Germinal center (tissue), 1 donor: ENCODE data around the gene LCN12.

Source experiments
- DNase-seq: peaks from one replicate; pipeline ENCODE4 v3.0.0; 2012; ENCODE audit warnings: mixed read lengths, low spot score

LCN12 gene

DNA sequence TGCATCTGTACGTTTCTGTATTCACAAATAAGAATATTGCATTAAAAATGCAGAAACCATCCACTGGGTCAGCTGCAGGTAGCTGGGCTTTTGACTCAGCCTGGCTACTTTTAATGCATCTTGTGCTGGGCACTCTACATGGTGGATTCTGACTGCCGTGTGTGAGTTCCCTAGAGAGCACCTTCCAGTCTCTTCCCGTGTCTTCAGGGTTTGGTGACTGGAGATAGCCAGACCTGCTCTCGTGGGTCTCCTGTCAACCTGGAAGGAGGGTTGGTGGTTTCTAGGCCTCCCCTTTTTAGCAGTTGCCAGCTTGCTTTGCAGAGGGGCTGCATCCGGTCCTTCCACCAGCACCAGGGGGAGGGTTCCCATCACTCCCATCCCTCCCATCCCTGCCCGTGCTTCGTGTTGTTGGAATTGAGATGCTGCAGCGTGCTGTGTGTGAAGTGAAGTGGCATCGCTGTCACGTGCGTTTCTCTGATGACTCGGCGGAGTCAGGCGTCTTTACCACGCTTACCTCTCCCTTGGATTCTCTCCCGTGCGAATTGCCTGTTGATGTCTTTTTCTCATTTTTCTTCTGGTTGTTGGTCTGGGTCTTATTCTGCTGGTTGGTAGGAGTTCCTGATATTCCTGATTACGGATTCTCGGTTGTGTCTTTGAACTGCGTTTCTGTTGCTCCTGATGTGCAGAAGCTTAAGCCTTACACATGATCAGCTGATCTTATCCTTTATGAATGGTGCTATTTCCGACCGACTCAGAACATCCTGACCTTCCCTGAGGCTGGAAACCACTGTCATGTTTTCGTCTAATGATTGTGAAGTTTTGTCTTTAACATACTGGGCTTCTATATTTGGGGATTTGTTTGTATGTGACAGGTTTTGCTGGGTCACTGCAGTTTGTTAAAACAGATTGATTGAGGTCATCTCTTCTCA, 24.5 kb upstream of the LCN12 start:
- DNase-seq, result no peak

DNA sequence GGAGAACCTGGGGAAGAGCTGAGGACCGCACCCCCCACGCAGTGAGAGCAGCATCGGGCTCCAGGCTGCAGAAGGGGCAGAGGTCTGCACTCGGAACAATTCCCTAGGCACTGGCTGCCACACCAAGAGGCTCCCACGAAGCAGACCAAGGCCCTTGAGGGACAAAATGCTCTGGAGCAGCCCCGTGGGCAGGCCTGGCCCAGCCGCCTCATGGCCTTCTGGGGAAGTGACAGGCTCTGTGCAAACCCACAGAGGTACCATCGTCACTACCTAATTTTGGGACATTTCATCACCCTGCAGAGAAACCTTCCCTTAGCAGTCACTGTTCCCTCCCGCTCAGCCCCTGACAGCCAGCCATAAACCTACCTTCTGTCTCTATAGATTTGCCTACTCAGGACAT, 23.5 kb upstream of the LCN12 start:
- DNase-seq, result no peak

DNA sequence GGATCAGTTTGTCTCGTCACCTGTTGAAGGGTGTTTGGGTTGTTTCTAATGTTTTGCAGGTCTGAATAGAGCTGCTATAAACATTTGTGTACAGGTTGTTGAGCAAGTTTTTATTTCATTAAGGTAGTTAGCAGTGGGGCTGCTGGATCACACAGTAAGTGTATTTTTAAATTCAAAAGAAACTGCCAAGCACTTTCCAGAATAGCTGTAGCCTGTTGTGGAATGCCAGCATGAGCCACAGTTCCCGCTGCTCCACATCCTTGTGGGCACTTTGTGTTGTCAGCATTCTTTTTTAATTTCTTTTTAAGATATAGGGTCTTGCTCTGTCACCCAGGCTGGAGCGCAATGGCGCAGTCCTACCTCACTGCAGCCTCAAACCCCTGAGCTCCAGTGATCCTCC, 22.1 kb upstream of the LCN12 start:
- DNase-seq, result no peak

DNA sequence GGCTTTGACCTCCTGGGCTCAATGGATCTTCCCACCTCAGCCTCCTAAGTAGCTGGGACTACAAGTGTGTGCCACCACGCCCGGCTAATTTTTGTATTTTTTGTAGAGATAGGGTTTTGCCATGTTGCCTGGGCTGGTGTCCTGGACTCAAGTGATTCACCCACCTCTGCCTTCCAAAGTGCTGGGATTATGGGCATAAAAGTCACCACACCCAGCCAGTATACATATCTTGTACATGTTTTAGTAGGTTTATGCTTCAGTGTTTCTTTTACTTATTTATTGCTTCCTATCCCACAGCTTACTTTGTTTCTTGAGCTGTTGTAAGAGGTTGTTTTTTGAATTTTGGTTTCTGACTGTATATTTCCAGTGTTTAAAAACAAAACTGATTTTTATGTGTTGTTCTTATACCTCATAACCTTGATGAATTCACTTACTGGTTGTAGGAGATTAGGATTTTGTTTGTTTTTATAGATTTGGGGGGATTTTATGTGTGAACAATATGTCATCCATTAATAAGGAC, 20.4 kb upstream of the LCN12 start:
- DNase-seq, result no peak

DNA sequence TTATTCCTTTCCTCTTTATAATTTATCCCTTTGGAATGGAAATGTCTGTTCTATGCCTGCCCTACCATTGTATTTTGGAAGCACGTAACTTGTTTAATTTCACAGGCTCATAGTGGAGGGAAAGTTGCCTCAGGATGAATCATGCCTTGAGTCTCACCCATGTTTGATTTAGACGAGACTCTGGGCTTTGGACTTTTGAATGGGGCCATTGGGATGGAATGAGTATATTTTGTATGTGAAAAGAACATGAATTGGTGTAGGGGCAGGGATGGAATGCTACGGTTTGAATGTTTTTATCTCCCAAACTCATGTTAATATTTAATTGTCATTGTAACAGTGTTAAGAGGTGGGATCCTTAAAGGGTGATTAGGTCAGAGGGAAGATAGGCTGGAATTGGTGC, 17.8 kb upstream of the LCN12 start:
- no peak for DNase-seq

DNA sequence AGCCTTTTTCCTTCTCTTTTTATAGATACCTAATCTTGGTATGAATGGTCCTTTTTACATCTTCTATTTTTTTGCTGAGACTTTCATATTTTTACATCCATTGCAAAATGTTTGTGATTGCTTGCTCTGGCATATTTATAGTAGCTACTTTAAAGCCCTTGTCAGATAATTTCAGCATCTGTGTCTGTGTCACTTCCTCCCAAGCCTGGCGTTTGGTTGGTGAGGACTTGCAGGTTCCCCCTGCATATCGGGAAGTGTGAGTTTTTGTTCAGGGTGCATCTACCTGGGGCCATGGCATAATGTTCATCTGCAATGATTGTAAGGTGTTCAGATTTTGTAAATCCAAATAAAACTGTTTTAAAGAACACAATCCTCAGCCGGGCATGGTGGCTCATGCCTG, 16.4 kb upstream of the LCN12 start:
- no peak for DNase-seq

DNA sequence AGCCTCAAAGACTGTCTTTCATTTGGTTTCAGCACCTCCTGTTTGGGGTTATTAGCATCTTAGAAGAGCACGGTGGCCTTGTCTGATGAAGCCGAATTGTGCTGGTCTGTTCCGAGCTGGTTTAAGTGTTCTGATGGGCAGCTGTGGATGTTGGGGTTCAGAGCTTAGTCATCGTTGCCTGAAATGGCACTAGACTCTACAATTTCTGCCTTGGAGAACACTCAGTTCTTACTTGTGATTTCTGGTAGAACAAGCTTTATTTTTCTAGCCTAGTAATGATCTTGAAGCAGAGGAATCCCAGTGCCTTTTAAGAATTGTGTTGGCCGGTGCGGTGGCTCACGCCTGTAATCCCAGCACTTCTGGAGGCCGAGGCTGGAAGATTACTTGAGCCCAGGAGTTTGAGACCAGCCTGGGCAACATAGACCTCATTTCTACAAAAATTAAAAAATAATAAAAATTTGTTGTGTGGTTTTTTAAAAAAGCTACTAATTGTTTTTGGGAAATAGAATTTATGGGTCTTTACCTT, 15.4 kb upstream of the LCN12 start:
- no peak for DNase-seq

DNA sequence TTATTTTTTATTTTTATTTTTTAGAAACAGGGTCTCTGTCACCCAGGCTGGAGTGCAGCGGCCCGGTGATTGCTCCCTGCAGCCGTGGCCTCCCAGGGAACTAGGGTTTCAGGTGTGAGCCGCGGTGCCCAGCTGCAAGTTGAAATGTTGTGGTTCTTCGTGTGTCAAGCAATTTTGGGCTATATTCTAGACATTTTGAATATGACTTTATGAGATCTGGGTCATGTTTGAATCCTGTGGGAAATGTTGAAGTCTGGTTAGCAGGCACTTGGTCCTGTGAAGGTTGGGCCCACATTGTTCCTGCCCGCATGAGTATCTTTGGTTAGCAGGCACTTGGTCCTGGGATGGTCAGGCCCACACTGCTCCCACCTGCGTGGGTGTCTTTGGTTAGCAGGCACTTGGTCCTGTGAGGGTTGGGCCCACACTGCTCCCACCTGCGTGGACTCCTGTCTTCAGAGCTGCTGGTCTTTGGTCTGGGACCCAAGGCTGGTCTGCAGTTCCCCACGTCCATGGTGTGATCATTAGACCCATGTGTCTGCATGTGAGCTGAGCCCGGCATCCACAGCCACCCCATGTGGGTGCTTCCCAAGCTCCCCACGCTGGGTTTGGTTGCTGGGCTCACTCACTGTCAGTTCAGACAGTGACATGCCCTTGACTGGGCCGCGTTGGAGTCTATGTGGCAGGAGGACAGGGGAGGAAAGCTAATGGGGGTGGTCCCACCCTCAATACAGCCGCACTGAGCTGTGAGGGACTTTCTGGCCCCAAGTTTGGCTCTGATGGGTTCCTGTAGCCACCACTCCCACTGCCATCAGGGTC, 14.7 kb upstream of the LCN12 start:
- DNase-seq, result no peak

DNA sequence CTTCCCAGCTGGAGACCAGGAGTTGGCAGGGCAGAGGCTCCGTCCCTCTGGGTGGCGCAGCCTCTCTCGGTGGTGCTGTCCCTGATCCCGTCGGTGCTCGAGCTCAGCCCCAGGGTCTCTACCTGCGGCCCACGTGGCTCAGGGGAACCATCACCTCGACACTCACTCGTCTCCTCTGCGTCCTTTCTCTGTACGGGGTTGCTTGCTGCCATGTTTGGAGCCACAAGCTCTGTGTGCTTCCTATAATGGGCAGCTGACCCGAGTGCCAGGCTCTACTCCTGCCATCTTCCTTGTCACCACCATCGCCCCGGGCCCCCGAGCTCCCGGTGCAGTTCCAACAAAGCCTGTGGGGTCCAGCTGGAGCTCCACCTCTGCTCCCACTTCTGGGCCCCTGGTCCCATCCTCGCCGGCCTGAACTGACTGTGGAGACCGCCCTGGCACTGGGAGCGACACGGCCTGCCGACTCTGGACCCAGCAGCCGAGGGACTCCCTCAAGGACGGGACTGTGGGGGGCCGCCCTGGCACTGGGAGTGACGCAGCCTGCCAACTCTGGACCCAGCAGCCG, 12.6 kb upstream of the LCN12 start:
- no peak for DNase-seq

DNA sequence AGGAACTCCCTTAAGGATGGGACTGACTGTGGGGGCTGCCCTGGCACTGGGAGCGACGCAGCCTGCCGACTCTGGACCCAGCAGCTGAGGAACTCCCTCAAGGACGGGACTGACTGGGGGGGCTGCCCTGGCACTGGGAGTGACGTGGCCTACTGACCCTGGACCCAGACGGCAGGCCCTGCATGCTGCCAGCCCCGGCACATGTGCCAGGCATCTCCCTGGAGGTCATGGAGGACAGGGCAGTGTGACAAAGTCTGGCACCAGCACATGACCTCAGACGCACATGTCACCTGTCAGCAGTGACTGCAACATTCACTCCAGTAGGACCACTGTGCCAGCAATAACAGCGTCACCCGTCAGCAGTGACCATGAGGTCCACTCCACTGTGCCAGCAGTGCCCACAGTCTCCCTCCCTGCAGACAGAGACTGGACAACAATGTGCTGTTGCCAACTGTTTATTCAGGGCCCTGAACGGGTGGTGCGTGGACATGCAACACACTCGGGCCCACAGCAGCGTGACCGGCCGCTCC, 12.0 kb upstream of the LCN12 start:
- DNase-seq, result no peak

DNA sequence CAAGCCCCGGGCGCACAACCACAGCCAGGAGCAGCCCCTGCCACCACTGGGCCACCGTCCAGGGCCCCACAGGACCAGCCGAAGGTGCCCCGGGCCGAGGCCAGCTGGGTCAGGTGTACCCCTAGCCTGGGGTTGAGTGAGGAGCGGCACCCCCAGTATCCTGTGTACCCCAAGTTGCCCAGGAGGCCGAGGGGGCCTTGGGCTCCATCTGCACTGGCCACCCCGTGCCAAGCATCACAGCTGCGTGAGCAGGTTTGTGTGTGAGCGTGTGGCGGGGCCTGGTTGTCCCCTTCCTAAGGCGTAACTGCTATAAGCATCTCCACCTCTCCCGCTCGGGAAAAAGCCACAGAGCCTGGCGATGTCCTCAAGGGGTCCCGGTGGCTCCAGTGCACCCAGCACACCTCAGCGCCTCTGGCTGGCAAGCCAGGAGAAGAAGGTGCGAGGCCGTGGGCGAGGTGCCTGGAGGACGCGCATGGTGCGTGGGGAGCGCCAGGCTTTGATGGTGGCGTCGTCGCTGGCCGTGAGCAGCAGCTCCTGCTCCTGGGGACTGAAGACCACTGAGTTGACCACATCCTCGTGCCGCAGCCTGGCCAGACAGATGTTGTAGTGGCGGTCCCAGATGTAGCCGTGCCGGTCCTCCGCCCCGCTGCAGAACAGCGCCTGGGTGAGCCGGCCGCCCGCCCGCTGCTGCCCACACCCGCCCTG, 11.4 kb upstream of the LCN12 start:
- DNase-seq, result no peak

DNA sequence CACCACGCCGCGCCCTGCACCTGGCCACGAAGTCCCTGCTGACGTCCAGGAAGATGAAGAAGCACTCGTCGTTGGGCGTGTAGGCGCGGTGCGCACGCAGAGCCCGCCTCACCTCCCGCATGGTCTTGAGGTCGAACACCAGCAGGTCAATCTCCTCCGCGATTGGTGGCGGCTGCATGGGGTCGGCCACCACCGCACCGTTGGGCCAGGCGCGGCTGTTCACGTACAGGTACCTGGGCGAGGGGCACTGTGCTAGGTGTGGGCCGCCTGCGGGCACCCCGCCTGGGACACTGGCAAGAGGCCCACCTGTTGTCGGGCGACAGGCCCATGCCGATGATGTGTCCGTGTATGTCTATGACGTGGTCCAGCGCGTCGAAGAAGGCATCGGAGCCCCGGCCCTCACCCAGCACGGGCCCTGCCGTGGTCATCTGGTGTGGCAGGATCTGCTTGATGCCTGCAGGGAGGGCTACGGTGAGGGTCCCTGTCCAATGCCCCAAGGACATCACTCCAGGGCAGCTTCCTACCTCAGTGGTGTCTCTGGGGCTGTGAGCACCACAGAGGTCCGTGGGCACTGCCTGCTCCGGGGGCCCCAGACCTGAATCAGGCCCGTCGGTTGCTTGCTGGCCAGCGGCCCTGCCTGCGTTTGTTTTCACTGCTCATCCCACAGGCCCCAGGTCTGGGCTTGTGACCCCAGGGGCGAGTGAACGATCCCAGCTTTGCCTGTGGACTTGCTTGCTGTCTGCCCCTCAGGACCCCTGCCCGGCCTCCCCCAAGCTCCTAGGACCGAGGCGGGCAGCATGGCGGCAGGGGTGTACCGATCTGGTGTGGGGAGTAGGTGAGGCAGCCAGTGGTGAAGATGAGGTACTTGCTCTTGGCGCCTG, 10.6 kb upstream of the LCN12 start:
- no peak for DNase-seq

DNA sequence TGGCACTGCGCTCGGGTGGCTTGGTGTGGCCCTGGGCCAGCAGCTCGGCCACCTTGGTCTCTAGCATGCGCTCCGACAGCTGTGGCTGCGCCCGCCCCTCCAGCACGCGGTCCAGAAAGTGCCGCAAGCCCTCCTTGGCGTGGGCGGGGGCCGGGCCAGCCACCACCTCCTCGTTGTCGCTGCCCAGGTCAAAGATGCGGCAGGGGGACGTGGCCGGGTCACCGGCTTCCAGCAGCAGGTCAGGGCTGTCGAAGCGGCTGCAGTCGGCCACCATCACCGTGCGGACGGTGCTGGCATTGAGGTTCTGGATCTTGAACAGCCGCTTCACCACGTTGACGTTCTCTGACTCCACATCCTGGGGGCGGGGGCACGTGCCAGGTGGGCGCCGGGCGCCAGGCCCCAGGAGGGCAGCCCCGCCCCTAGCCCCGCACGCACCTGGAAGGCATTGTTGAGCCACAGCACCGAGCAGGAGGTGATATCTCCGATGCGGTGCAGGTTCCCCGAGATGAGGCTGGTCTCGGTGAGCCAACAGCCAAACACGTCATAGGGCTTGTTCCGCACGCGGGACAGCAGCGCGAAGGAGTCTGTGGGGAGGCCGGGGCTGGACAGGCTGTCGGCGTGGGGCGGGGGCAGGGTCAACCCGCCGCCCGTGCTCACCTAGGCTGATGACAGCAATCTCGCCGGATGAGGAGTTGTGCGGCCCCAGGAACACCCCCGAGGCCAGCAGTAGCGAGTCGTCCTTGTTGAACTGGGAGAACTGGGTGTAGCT, 9.8 kb upstream of the LCN12 start:
- no peak for DNase-seq

DNA sequence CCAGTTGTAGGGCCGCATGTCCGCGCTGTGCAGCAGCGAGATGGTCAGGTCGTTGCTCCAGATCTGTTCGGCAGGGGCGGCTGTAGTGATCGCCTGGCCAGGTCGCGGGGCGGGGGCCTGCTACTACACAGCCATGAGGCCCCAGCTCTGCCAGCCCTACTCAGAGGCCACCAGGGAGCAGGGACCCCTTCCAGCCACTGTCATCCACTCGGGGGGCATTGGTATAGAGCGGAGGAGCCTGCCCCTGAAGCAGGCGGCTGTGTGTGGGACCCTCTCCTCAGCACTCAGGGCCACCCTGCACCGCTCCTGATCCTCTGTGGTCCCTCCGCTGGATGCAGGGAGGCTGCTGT, 9.2 kb upstream of the LCN12 start:
- DNase-seq, result no peak

DNA sequence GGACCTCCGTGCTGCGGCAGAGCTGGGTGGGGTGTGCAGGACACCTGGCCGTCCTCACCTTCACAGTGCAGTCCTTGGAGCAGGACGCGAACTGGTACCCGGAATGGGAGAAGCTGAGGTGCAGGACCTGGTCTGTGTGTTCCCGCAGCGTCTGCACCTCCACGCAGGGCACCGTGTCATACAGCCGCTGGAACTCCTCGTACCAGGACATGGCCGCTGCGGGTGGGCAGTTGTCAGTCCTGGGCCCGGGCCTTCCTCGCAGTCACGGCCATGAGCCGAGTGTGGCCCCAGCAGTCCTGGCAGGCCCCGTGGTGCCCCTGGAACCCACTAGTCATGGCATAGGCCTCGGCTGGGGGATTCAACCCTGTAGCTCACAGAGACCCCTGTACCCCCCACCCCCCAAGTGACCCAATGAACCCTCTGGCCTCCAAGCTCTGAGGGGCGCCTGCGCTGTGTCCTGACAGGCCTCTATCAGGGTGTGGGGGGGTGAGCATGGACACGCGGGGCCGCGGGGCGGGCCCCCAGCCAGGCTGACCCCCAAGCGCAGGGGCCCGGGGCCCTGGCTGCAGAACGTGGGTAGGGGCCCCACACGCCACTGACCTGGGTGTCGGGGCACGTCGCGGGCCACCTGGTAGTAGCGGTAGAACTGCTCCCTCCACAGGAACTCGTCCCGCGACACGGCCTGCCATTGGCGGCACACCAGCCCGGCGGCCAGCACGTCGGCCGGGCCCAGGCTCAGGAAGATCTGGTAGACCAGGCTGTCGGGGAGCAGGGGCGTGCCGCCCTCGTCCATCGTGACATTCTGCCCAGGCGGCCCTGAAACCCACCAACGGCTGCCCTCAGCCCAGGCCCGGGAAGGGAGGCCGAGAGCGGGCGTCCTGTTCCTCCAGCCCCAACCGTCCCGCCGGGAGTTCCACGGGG, 8.5 kb upstream of the LCN12 start:
- DNase-seq, result peak; percentile 53

DNA sequence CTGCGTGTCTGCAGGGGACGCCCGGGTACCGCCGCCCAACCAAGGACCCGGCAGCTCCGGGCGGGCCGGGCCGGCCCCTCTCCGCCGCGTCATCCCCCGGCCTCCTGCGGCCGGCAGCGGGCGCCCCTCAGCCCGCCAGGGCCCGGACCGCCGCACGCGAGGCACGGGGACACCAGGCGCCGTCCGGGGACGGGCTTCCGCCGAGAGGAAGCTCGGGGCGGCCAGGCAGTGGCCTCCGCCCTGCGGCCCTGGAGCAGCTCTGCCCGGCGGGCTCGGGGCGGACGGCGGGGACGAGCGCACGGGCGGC, 7.9 kb upstream of the LCN12 start:
- peak; percentile 64 for DNase-seq

DNA sequence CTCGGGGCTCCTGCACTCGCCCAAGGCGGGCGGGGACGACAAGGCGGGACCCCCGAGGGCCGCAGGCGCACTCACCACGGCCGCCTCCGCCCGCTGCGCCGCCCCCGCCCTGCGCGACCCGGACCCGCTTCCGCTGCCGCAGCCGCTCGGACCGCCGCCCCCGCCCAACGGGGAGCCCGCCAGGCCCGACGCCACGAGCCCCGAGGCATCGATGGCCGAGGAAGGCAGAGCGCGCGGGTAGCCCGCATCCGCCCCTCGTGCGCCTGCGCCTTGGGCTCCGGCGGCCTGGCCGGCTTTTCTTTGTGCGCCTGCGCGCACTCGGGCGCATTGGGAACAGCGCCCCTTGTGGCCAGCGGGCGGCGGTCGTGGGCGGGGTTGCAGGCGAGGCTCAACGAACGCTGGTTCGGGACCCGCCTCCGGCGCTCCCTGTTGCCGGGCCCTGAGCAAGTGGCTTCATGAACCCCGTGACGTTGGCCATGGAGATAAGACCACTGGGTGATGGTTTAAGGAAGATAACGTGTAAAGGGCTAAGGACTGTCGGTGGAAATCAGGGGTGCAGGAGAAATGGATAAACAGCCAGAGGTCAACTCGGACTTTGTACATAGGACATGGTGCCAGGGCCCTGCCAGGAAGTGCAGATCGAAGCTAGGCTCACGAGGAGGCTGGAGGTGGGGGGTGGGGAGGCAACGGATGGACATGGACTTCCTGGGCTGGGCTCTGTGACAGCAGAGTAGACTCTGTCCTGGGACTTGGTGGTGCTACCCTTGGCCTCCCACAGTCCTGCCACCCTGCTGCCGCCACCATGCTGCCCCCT, 7.3 kb upstream of the LCN12 start, which contains the start of the genes C8G and FBXW5:
C8G (plus strand) TSS at position 725 of the 814 bp plus-strand sequence; CDS start at position 803, 78 bp downstream.
FBXW5 (minus strand) TSS at position 220 of the 814 bp plus-strand sequence. CDS start 655 bp downstream, outside the sequence.
- peak; percentile 99 for DNase-seq
